Natural killer cell (primary cell): ENCODE results near the gene CPPED1. TPM values are rescaled to one million over a fixed set of nuclear protein-coding genes. Genes with fewer than 3 reads are reported as not detected.

ENCODE experiments used
- ATAC-seq, 3 donors: fragments of 150-1000 bp in 2 of 3; fragments of 200-7000 bp in 1 of 3; cut with Tn5 transposase; 1 replicate in 1 of 3; 2 replicates in 2 of 3; pipeline ENCODE4 v1.10.0; 2021; ENCODE audit warnings: mild to moderate bottlenecking in 2 of 3, moderate library complexity in 2 of 3
- DNase-seq, 2 donors: peaks; one replicate each; pipeline versions ENCODE4 v3.0.0 to v3.0.0-alpha.2; 2013 to 2021; ENCODE audit warnings: mixed read lengths in 1 of 2
- H3K27ac ChIP-seq: one replicate; pipeline ENCODE4 v1.5.1; 2013; ENCODE audit warnings: mild to moderate bottlenecking, low read length
- H3K27me3 ChIP-seq: one replicate; pipeline ENCODE4 v1.6.1; 2013; ENCODE audit warnings: low read length; ENCODE audit not compliant: control insufficient read depth, insufficient read depth
- H3K36me3 ChIP-seq: one replicate; pipeline ENCODE4 v1.6.1; 2013; ENCODE audit warnings: low read length; ENCODE audit not compliant: control insufficient read depth, insufficient read depth
- H3K4me1 ChIP-seq: one replicate; pipeline ENCODE4 v1.6.1; 2013; ENCODE audit warnings: low read length; ENCODE audit not compliant: control insufficient read depth, insufficient read depth
- H3K4me3 ChIP-seq: one replicate; pipeline ENCODE4 v1.5.1; 2013; ENCODE audit warnings: low read length
- H3K9me3 ChIP-seq: one replicate; pipeline ENCODE4 v1.6.1; 2013; ENCODE audit warnings: low read length; ENCODE audit not compliant: control insufficient read depth, insufficient read depth
- H3K27ac Mint-ChIP-seq, 2 donors: one replicate each; pipeline ENCODE4 v1.8.0; 2022; ENCODE audit warnings: mild to moderate bottlenecking in 2 of 2, mixed read lengths in 2 of 2, moderate library complexity in 1 of 2
- H3K27me3 Mint-ChIP-seq, 2 donors: one replicate each; pipeline ENCODE4 v1.8.0; 2022; ENCODE audit warnings: low read depth in 2 of 2, mixed read lengths in 2 of 2
- H3K36me3 Mint-ChIP-seq: one replicate; pipeline ENCODE4 v1.8.0; 2022; ENCODE audit warnings: mixed read lengths
- H3K4me1 Mint-ChIP-seq, 2 donors: one replicate each; pipeline ENCODE4 v1.8.0; 2022; ENCODE audit warnings: mixed read lengths in 2 of 2
- H3K4me3 Mint-ChIP-seq: one replicate; pipeline ENCODE4 v1.8.0; 2022; ENCODE audit warnings: mild to moderate bottlenecking, moderate library complexity, mixed read lengths
- H3K9me3 Mint-ChIP-seq, 2 donors: one replicate each; pipeline ENCODE4 v1.8.0; 2022; ENCODE audit warnings: mixed read lengths in 2 of 2
- CTCF ChIP-seq: fragments of 200-600 bp; IDR thresholded peaks from one replicate; pipeline ENCODE4 v1.8.0; 2022; ENCODE audit warnings: antibody characterized with exemption
- WGBS: methylation state at CpG from one replicate; pipeline ENCODE4 v1.1.7; 2013; ENCODE audit warnings: missing lambda C conversion rate; ENCODE audit not compliant: insufficient coverage; 5-methylcytosine and 5-hydroxymethylcytosine counted together
- intact Hi-C: fragments of 100-400 bp; cut with micrococcal nuclease; formaldehyde crosslinking; loops from one replicate; pipeline ENCODE4 v1.14.2; 2022
- total RNA-seq, 4 donors: library from RNA; stranded (reverse); fragments of 120-200 nt in 1 of 4; gene quantifications; one replicate each; pipeline versions ENCODE4 v1.2.3 to v1.2.4, GENCODE V29; 2013 to 2022

CPPED1 gene
- total RNA-seq, 3 donors from 2014 or later (not counting 1 experiment from before 2014, with no cell fraction given), result 10.3 to 18.3 (median 16.4) TPM

- intact Hi-C loops, result no loop called here
- H3K36me3 Mint-ChIP-seq, result no peaks in the 10 kb centered on the region
- Histone ChIP-seq H3K27me3 (no peaks in the 10 kb centered on the region), H3K27ac (no peak overlapping the region), H3K4me1 (no peaks in the 10 kb centered on the region), H3K4me3 (no peak overlapping the region), H3K36me3 (no peaks in the 10 kb centered on the region), H3K9me3 (no peaks in the 10 kb centered on the region)
- no peaks in the 10 kb centered on the region for H3K9me3 Mint-ChIP-seq
- DNase-seq, result no peak
- TF ChIP-seq CTCF, result no peak
- H3K27me3 Mint-ChIP-seq, result no peaks in the 10 kb centered on the region
- H3K4me3 Mint-ChIP-seq, result no peak overlapping the region
- WGBS, result 96% methylated on average over 7 of the region's 7 CpGs
- no peak for ATAC-seq
- H3K4me1 Mint-ChIP-seq, result peaks cover 0 to 5% of the 10 kb centered on the region in 2 donors
- no peak overlapping the region for H3K27ac Mint-ChIP-seq
Observed at GRCh38 chr16:12757546-12757945, 46.1 kb downstream of the CPPED1 start.

- 96% methylated on average over 3 of the region's 4 CpGs for WGBS
- H3K27me3 ChIP-seq, result no peaks in the 10 kb centered on the region
- no peaks in the 10 kb centered on the region for H3K36me3 ChIP-seq
- H3K4me1 Mint-ChIP-seq, result peaks cover 5% of the 10 kb centered on the region in 2 donors
- intact Hi-C loops, result no loop called here
- ATAC-seq (no peak), DNase-seq (no peak)
- H3K27me3 Mint-ChIP-seq, result no peaks in the 10 kb centered on the region
- no peaks in the 10 kb centered on the region for H3K9me3 Mint-ChIP-seq
- H3K27ac ChIP-seq, result no peak overlapping the region
- no peak overlapping the region for H3K4me3 Mint-ChIP-seq
- no peak overlapping the region for H3K4me3 ChIP-seq
- H3K9me3 ChIP-seq, result no peaks in the 10 kb centered on the region
- H3K27ac Mint-ChIP-seq, result no peak overlapping the region
- no peaks in the 10 kb centered on the region for H3K4me1 ChIP-seq
- TF ChIP-seq CTCF, result no peak
- H3K36me3 Mint-ChIP-seq, result no peaks in the 10 kb centered on the region
Observed at GRCh38 chr16:12754824-12755543, 48.7 kb downstream of the CPPED1 start.

GRCh38 chr16:12753203-12754023 lies 50.3 kb downstream of the CPPED1 start:
- Mint-ChIP-seq H3K9me3 (no peaks in the 10 kb centered on the region), H3K27ac (no peak overlapping the region), H3K27me3 (no peaks in the 10 kb centered on the region), H3K36me3 (no peaks in the 10 kb centered on the region), H3K4me3 (no peak overlapping the region), H3K4me1 (peaks cover 5 to 7% of the 10 kb centered on the region in 2 donors)
- 91% methylated on average over 14 of the region's 15 CpGs for WGBS
- intact Hi-C loops, result no loop called here
- ATAC-seq, result no peak
- no peak for TF ChIP-seq CTCF
- Histone ChIP-seq H3K4me1 (no peaks in the 10 kb centered on the region), H3K27ac (no peak overlapping the region), H3K4me3 (no peak overlapping the region), H3K9me3 (no peaks in the 10 kb centered on the region), H3K27me3 (no peaks in the 10 kb centered on the region), H3K36me3 (no peaks in the 10 kb centered on the region)
- no peak for DNase-seq
